ENCODE measurements around the gene GNAZ.

GNAZ gene

GRCh38 chr22:23086263-23086662 is 15.9 kb downstream of the GNAZ start:
- Histone ChIP-seq H4K20me1 (ENCODE audit: low read depth, low read length) (no peaks in the 10 kb centered on the region), H3K27ac (ENCODE audit: low read depth, low read length) (no peak overlapping the region), H3F3A (ENCODE audit: insufficient read depth) (no peaks in the 10 kb centered on the region), H3K4me3 (ENCODE audit: insufficient read depth, low read length, poor library complexity, severe bottlenecking) (no peak overlapping the region), H3K9me2 (replicated peaks; ENCODE audit: insufficient read depth, low read length) (no peaks in the 10 kb centered on the region), H2AFZ (ENCODE audit: low read depth, low read length, severe bottlenecking) (no peak overlapping the region), H3K79me2 (ENCODE audit: insufficient read depth, low read length) (no peaks in the 10 kb centered on the region), H3K9ac (ENCODE audit: low read length) (no peak overlapping the region), H3K9me3 (ENCODE audit: insufficient read depth, low read length) (no peaks in the 10 kb centered on the region), H3K27me3 (ENCODE audit: low read length) (no peaks in the 10 kb centered on the region), H3K4me2 (ENCODE audit: low read depth, low read length, poor library complexity, severe bottlenecking) (no peak overlapping the region), H3K36me3 (ENCODE audit: low read length) (no peaks in the 10 kb centered on the region)
- no peak for TF ChIP-seq EZH2phosphoT487 (conservative IDR thresholded peaks at IDR 0.05; ENCODE audit: low read length)

GRCh38 chr22:23086787-23087186 is 16.5 kb downstream of the GNAZ start:
- no peak overlapping the region for H3K27ac ChIP-seq (ENCODE audit: low read depth, low read length)
- TF ChIP-seq CTCF (IDR thresholded peaks at IDR 0.05; ENCODE audit: insufficient read depth, low read length, poor library complexity, severe bottlenecking) (no peak), EZH2phosphoT487 (conservative IDR thresholded peaks at IDR 0.05; ENCODE audit: low read length) (no peak)
- no peak overlapping the region for H3K4me2 ChIP-seq (ENCODE audit: low read depth, low read length, poor library complexity, severe bottlenecking)

GRCh38 chr22:23088199-23088604 is 17.9 kb downstream of the GNAZ start:
- no peaks in the 10 kb centered on the region for H3F3A ChIP-seq (ENCODE audit: insufficient read depth)
- H3K27ac ChIP-seq (ENCODE audit: low read depth, low read length): no peak overlapping the region
- no peak overlapping the region for H2AFZ ChIP-seq (ENCODE audit: low read depth, low read length, severe bottlenecking)
- H3K9ac ChIP-seq (ENCODE audit: low read length): no peak overlapping the region
- H3K36me3 ChIP-seq (ENCODE audit: low read length): no peaks in the 10 kb centered on the region
- no peaks in the 10 kb centered on the region for H3K9me3 ChIP-seq (ENCODE audit: insufficient read depth, low read length)
- H3K4me2 ChIP-seq (ENCODE audit: low read depth, low read length, poor library complexity, severe bottlenecking): no peak overlapping the region
- no peak for TF ChIP-seq EZH2phosphoT487 (conservative IDR thresholded peaks at IDR 0.05; ENCODE audit: low read length)
- no peaks in the 10 kb centered on the region for H4K20me1 ChIP-seq (ENCODE audit: low read depth, low read length)
- no peaks in the 10 kb centered on the region for H3K27me3 ChIP-seq (ENCODE audit: low read length)
- H3K4me3 ChIP-seq (ENCODE audit: insufficient read depth, low read length, poor library complexity, severe bottlenecking): no peak overlapping the region
- H3K9me2 ChIP-seq (replicated peaks; ENCODE audit: insufficient read depth, low read length): no peaks in the 10 kb centered on the region
- H3K79me2 ChIP-seq (ENCODE audit: insufficient read depth, low read length): no peaks in the 10 kb centered on the region

More at GRCh38 chr22:23086787-23087186, 16.5 kb downstream of the GNAZ start:
- no peak overlapping the region for H3K4me3 ChIP-seq (ENCODE audit: insufficient read depth, low read length, poor library complexity, severe bottlenecking)
- no peaks in the 10 kb centered on the region for H3K27me3 ChIP-seq (ENCODE audit: low read length)
- H3K9me2 ChIP-seq (replicated peaks; ENCODE audit: insufficient read depth, low read length): no peaks in the 10 kb centered on the region
- H3K36me3 ChIP-seq (ENCODE audit: low read length): no peaks in the 10 kb centered on the region
- H3K9me3 ChIP-seq (ENCODE audit: insufficient read depth, low read length): no peaks in the 10 kb centered on the region
- H3K9ac ChIP-seq (ENCODE audit: low read length): no peak overlapping the region
- no peaks in the 10 kb centered on the region for H3F3A ChIP-seq (ENCODE audit: insufficient read depth)
- no peaks in the 10 kb centered on the region for H4K20me1 ChIP-seq (ENCODE audit: low read depth, low read length)
- H3K79me2 ChIP-seq (ENCODE audit: insufficient read depth, low read length): no peaks in the 10 kb centered on the region
- no peak overlapping the region for H2AFZ ChIP-seq (ENCODE audit: low read depth, low read length, severe bottlenecking)

GRCh38 chr22:23089010-23089409 is 18.7 kb downstream of the GNAZ start:
- H3K27me3 ChIP-seq (ENCODE audit: low read length): no peaks in the 10 kb centered on the region
- TF ChIP-seq CTCF (IDR thresholded peaks at IDR 0.05; ENCODE audit: insufficient read depth, low read length, poor library complexity, severe bottlenecking): no peak
- no peak for TF ChIP-seq EZH2phosphoT487 (conservative IDR thresholded peaks at IDR 0.05; ENCODE audit: low read length)
- H3K4me3 ChIP-seq (ENCODE audit: insufficient read depth, low read length, poor library complexity, severe bottlenecking): no peak overlapping the region
- no peaks in the 10 kb centered on the region for H3K79me2 ChIP-seq (ENCODE audit: insufficient read depth, low read length)
- H3K9me3 ChIP-seq (ENCODE audit: insufficient read depth, low read length): no peaks in the 10 kb centered on the region
- H3K9ac ChIP-seq (ENCODE audit: low read length): no peak overlapping the region
- H2AFZ ChIP-seq (ENCODE audit: low read depth, low read length, severe bottlenecking): no peak overlapping the region
- H3F3A ChIP-seq (ENCODE audit: insufficient read depth): no peaks in the 10 kb centered on the region
- no peak overlapping the region for H3K4me2 ChIP-seq (ENCODE audit: low read depth, low read length, poor library complexity, severe bottlenecking)
- H3K27ac ChIP-seq (ENCODE audit: low read depth, low read length): no peak overlapping the region
- no peaks in the 10 kb centered on the region for H3K9me2 ChIP-seq (replicated peaks; ENCODE audit: insufficient read depth, low read length)
- no peaks in the 10 kb centered on the region for H4K20me1 ChIP-seq (ENCODE audit: low read depth, low read length)
- no peaks in the 10 kb centered on the region for H3K36me3 ChIP-seq (ENCODE audit: low read length)

Measured in SU-DHL-6 (cell line).